ENCODE results near the gene SH3BP1. TPM values are rescaled to one million over a fixed set of nuclear protein-coding genes. Genes with fewer than 3 reads are reported as not detected.
A peak's percentile ranks its signal among the peaks of the same experiment; 100 is the strongest.

The SH3BP1 gene
- total and polyA plus RNA-seq, 9 of the 15 experiments (the other 6 are each of a cell fraction or from before 2014, with no cell fraction given), result 0.10 to 36.2 (median 10.4) TPM

- TF ChIP-seq ZNF512 (tag; IDR thresholded peaks at IDR 0.05) (no peak), ZNF699 (CRISPR knock-in tag; IDR thresholded peaks at IDR 0.05; ENCODE audit: insufficient replicate concordance) (no peak), GABPA (tag; conservative IDR thresholded peaks at IDR 0.05; ENCODE audit: low read depth) (peak; percentile 61), RHOXF2B (CRISPR knock-in tag; conservative IDR thresholded peaks at IDR 0.05) (no peak), SP2 (IDR thresholded peaks at IDR 0.05; ENCODE audit: extremely low read depth, low read depth, low read length, poor library complexity, severe bottlenecking) (peak; percentile 75), CXXC5 (CRISPR knock-in tag; IDR thresholded peaks at IDR 0.05) (peak; percentile 96), HDAC1 (IDR thresholded peaks at IDR 0.05) (no peak), RBBP5 (IDR thresholded peaks at IDR 0.05; ENCODE audit: borderline replicate concordance, insufficient read depth, low read length, poor library complexity, severe bottlenecking) (peak; percentile 69), THAP12 (CRISPR knock-in tag; IDR thresholded peaks at IDR 0.05) (peak; percentile 81)
- TF ChIP-seq, protein P1, sequence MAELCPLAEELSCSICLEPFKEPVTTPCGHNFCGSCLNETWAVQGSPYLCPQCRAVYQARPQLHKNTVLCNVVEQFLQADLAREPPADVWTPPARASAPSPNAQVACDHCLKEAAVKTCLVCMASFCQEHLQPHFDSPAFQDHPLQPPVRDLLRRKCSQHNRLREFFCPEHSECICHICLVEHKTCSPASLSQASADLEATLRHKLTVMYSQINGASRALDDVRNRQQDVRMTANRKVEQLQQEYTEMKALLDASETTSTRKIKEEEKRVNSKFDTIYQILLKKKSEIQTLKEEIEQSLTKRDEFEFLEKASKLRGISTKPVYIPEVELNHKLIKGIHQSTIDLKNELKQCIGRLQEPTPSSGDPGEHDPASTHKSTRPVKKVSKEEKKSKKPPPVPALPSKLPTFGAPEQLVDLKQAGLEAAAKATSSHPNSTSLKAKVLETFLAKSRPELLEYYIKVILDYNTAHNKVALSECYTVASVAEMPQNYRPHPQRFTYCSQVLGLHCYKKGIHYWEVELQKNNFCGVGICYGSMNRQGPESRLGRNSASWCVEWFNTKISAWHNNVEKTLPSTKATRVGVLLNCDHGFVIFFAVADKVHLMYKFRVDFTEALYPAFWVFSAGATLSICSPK (IDR thresholded peaks at IDR 0.05; ENCODE audit: borderline replicate concordance), result no peak
- TF ChIP-seq, protein P2, sequence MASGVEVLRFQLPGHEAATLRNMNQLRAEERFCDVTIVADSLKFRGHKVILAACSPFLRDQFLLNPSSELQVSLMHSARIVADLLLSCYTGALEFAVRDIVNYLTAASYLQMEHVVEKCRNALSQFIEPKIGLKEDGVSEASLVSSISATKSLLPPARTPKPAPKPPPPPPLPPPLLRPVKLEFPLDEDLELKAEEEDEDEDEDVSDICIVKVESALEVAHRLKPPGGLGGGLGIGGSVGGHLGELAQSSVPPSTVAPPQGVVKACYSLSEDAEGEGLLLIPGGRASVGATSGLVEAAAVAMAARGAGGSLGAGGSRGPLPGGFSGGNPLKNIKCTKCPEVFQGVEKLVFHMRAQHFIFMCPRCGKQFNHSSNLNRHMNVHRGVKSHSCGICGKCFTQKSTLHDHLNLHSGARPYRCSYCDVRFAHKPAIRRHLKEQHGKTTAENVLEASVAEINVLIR (CRISPR knock-in tag; IDR thresholded peaks at IDR 0.05), result peak; percentile 54; the same call in 1 of the 2 replicates
These were observed 18.9 kb downstream of the SH3BP1 start, which contains the start of gene PDXP (continued) for GRCh38 chr22:37658133-37659065.
